GM19043 (cell line): ENCODE measurements around the gene ATG7.
"Not testable (repeated sequence)": the region's sequence is repeated elsewhere in the genome, so short reads cannot be mapped to it uniquely, and the experiment has no call there.

Experiments used
- ATAC-seq: cut with Tn5 transposase; IDR thresholded peaks from one replicate; pipeline ENCODE4 v1.9.1; 2021; ENCODE audit warnings: low read depth; ENCODE audit not compliant: unreplicated experiment

Gene ATG7

GRCh38 chr3:11346416-11346815 is 74.2 kb downstream of the ATG7 start:
- ATAC-seq: no peak

- ATAC-seq: not testable (repeated sequence)
These were observed 76.7 kb downstream of the ATG7 start for GRCh38 chr3:11348877-11349276.

- no peak for ATAC-seq
These were observed 77.2 kb downstream of the ATG7 start for GRCh38 chr3:11349446-11349845.

GRCh38 chr3:11350374-11350773 is 78.2 kb downstream of the ATG7 start:
- no peak for ATAC-seq

- ATAC-seq: no peak
These were observed 79.3 kb downstream of the ATG7 start for GRCh38 chr3:11351451-11351850.

GRCh38 chr3:11356269-11356668 is 84.1 kb downstream of the ATG7 start:
- ATAC-seq: no peak

- no peak for ATAC-seq
These were observed 90.4 kb downstream of the ATG7 start for GRCh38 chr3:11362600-11362999.

GRCh38 chr3:11363715-11364114 is 91.5 kb downstream of the ATG7 start:
- ATAC-seq: peak; percentile 47

GRCh38 chr3:11364181-11364580 is 92.0 kb downstream of the ATG7 start:
- no peak for ATAC-seq

- no peak for ATAC-seq
These were observed 95.0 kb downstream of the ATG7 start for GRCh38 chr3:11367143-11367693.

GRCh38 chr3:11370191-11370590 is 98.0 kb downstream of the ATG7 start:
- ATAC-seq: no peak

GRCh38 chr3:11370966-11371365 is 98.8 kb downstream of the ATG7 start:
- no peak for ATAC-seq

- ATAC-seq: no peak
These were observed 99.5 kb downstream of the ATG7 start for GRCh38 chr3:11371747-11372146.

GRCh38 chr3:11373235-11373634 is 101.0 kb downstream of the ATG7 start:
- no peak for ATAC-seq

GRCh38 chr3:11373654-11374053 is 101.5 kb downstream of the ATG7 start:
- ATAC-seq: no peak

GRCh38 chr3:11375333-11376088 is 103.3 kb downstream of the ATG7 start:
- ATAC-seq: no peak

GRCh38 chr3:11377719-11378118 is 105.5 kb downstream of the ATG7 start:
- no peak for ATAC-seq

GRCh38 chr3:11379238-11379823 is 107.1 kb downstream of the ATG7 start:
- no peak for ATAC-seq

- ATAC-seq: no peak
These were observed 107.9 kb downstream of the ATG7 start for GRCh38 chr3:11379824-11380701.

- ATAC-seq: no peak
These were observed 108.9 kb downstream of the ATG7 start for GRCh38 chr3:11381141-11381540.

- no peak for ATAC-seq
These were observed 109.4 kb downstream of the ATG7 start for GRCh38 chr3:11381563-11381962.
